NCI-H526 (cell line): ENCODE results near the gene C1QTNF6.

Experiments
- DNase-seq, 2 experiments: peaks; one replicate each; lab custom pipeline; 2025; lab: John Stamatoyannopoulos, UW

Gene C1QTNF6

DNA sequence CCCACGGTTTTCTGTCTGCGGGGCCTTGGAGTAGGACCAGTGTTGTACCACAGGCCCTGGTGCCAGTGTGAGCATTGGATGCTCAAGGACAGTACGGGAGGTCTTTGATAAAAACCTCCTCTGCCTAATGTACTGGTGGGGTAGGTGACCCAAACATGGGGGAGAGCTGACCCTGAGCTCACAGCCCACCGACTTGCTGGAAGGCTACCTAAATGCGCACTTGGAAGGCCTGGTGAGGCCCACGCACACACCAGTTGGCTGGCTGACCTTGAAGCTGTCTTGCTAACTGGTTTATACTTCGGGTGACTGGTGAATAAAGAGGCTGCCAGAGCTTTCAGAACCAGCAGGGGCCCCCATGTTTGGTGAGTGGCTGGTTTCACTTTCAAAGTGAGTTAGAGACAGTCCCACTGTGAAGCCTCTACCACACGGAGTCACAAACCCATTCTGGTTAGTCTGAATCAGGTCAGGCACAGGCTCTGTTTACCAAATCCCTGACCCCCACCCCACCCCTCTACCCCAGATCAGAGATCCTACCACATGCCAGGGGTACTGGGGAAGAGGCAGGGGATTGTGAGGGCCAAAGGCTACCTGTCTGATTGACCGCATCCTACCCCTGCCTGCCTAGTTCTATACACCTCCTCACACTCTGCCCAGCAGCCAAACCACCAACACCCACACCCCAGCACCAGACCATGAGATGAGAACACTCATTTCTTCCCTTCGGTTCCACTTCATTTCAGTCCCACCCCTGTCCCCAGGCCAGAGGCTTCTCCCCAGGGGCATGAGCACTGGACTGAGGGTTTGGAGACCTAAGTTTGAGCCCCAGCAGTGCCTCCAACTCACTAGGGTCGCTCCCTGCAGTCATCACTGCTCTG lies 25.6 kb downstream of the C1QTNF6 start:
- no peak for DNase-seq

DNA sequence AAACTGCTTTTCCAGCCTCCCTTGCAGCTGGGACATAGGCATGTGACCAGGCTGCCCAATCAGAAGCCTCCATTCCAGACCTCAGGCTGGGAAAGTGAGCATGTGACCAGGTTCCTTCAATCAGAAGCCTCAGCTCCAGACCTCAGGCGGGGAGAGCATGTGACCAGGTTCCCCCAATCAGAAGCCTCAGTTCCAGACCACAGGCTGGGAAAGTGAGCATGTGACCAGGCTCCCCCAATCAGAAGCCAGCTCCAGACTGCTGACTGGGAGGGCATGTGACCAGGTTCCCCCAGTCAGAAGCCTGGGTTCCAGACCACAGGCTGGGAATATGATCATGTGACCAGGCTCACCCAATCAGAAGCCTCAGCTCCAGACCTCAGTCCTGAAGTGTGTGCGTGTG lies 26.6 kb downstream of the C1QTNF6 start:
- DNase-seq = no peak

- no peak for DNase-seq
Measured at GRCh38 chr22:37160027-37160426, 28.0 kb downstream of the C1QTNF6 start.

DNA sequence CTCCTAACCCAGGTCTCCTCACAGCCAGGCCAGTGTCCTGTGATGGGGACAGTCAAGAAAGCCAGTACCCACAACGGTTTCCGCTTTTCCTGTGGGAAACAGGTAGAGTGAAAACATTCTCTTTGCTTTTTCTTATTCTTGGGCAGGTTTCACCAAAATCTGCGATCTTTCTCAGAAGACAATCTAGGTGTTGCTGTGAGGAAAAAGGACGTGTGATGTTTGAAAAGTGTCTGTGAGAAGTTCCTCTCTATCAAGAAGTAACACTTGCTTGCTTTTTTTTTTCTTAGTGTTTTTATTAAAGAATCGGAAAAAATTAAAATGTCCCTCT lies 29.1 kb downstream of the C1QTNF6 start:
- DNase-seq = no peak

- DNase-seq = no peak
Measured at GRCh38 chr22:37157516-37158285, 30.3 kb downstream of the C1QTNF6 start.

- DNase-seq = no peak
Measured at GRCh38 chr22:37156686-37157435, 31.2 kb downstream of the C1QTNF6 start.

DNA sequence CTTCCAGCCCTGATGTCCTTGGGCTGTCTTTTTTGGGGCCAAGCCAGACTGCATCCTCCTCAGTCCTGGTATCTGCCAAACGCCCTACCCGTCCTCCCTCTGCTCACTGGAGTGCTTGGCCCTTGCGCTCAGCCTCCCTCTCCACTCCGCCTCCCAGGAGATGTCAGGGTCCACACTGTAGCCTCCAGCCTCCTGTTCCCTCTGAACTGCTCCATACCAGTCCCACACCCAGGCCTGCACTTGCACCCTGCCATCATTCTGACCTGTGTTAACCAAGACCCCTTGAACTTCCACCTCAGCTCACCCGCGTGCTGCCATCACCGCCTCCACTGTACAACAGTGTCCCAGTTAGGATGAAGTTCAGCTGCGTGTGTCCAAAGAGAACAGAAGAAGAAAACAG lies 32.1 kb downstream of the C1QTNF6 start:
- DNase-seq = no peak

DNA sequence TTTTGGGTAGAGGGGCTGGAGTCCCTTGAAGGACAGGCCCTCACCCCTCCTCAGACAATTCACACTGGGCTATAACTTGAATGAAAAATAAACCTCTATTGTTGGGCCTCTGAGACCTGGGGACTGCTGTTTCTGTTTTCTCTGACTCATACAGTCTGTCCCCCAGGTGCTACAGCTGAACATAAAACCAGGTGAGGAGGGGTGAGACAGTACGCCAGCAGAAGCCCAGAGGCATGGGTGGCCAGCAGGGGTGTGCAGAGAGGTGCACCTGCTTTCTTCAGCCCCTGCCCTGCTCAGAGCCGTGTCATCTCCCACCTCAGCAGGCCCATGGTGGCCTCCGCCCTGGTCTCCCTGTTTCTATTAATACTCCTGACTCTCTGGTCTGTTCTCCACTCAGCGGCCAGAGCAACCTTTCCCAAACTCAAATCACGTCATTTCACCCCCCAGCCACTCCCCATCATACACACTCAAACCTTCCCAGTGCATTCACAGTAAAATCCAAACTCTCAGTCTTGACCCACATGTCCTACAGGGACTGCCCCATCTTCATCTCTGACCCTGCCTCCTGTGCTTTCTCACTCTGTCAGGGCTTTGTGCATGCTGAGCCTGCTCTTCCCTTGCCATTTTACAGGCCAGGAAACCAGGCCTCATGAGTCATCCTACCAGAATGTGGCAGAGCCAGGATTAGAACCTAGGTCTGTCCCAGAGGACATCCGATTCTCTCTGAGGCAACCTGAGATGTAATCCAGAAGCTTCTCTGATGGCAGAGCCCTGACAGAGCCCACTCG lies 32.9 kb downstream of the C1QTNF6 start:
- no peak for DNase-seq

GRCh38 chr22:37153901-37154300 lies 34.1 kb downstream of the C1QTNF6 start:
- no peak for DNase-seq

- no peak for DNase-seq
Measured at GRCh38 chr22:37151401-37151800, 36.6 kb downstream of the C1QTNF6 start.

GRCh38 chr22:37150701-37151100 lies 37.3 kb downstream of the C1QTNF6 start:
- no peak for DNase-seq

DNA sequence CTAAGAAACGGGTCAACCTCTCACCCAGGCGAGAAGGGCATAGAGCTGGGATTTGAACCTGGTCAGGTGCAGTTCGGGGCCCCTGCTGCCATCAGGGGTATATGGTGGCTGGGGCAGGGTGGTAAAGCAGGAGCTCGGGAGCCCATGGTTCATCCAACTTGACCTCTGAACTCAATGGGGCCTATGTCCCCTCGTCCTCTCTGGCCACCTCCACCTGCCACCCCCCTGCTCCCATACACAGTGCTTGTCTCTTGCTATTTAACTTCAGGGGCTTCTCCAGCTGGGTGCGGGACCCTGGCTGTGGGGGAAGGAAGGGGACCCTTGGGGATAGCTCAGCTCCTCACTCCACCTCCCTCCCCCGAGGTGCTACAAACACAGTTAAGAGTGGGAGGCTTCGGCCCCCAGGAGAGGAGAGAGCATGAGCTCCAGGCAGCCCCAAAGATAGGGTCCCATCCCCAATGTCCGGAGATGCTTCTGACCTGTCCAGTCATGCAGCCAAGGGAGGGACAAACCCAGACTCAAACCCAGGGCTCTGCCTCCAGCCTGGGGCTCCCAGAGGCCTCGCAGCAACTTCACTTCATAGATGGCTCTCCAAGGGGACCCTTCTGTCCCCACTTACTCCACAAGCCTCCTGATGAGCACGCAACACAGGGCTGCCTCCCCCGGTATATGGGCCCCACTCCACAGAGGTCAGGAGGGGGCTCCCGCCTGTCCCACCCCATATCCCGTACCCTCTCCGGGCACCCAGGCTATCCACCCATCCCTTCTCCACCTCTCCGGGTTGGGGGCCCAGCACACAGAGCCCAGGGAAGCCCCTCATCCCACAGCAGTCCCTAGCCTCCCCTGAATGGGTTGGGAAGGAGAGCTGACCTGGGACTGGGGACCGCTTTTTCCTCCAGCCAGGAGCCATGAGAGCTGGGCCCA lies 39.0 kb downstream of the C1QTNF6 start:
- no peak for DNase-seq

- no peak for DNase-seq
Measured at GRCh38 chr22:37148031-37148651, 39.9 kb downstream of the C1QTNF6 start.

GRCh38 chr22:37147186-37147990 lies 40.7 kb downstream of the C1QTNF6 start:
- no peak for DNase-seq

- DNase-seq = no peak
Measured at GRCh38 chr22:37146507-37147180, 41.4 kb downstream of the C1QTNF6 start.

DNA sequence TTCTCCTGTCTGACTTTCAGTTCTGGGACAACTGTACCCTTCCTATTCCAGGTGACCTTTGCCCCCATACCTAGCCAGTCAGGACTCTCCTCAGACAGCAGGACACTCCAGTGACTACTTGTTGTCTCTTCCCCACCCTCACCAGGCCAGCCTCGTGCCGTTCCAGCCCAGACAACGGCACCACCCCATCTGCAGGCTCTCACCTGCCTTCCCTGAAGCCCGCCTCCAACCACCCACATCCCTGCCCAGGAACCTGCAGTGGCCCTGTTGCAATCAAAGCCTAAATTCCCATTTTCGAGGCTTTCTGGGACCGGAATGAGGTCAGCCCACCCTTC lies 42.0 kb downstream of the C1QTNF6 start:
- no peak for DNase-seq

DNA sequence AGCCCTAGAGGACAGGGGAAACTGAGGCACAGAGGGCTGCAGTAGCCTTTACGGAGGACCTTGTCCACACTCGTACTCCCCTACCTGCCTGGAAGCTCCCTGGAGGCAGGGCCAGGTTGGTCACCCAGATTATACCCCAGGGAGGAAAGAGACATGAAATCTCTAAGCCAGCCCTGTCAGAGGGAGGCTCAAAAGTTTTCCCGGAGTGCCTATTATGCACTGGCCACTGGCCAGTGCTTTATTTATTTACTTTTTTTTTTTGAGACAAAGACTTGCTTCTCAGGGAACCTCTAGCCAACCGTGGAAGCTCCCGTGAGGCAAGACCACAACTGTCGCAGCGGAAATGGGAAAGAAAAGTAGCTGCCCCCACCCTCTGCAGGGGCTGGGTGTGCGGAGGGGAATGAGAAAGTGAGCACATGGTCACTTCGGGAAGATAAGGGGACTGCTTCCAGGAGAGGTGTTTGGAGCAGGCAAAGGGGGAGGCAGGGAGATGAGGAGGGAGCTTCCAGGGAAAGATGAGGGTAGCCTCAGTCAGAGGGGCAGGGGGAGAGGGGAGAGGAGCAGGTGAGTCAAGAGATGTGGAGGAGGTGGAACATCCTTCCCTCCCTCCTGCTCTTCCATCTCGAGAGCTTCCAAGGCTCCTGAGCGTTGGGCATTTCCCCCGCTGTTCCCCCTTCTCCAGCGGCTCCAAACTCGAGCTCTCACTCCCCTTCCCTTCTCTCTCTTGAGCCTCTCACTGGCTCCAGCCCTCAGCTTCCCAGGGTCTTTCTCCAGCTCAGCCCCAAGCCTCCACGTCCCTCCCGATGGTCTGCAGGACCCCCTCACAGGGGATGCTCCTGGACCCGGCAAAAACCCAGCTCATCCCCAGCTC lies 42.6 kb downstream of the C1QTNF6 start:
- DNase-seq = no peak

GRCh38 chr22:37144180-37144554 lies 43.9 kb downstream of the C1QTNF6 start:
- DNase-seq = no peak
